Lung (tissue), 12 donors: Measurements from ENCODE around the gene DLGAP4. TPM values are rescaled to one million over a fixed set of nuclear protein-coding genes. Genes with fewer than 3 reads are reported as not detected.

Experiments
- ATAC-seq: fragments of 200-7000 bp; cut with Tn5 transposase; one replicate; pipeline ENCODE4 v1.9.1; 2020; ENCODE audit warnings: moderate number of reproducible peaks; ENCODE audit not compliant: insufficient read depth, low FRiP score
- DNase-seq, 3 donors: peaks; one replicate each; pipeline ENCODE4 v3.0.0-alpha.2; 2013 to 2017
- H3K27ac ChIP-seq, 2 donors: one replicate each; pipeline ENCODE4 v1.5.1; 2013; ENCODE audit warnings: mild to moderate bottlenecking in 2 of 2, moderate library complexity in 2 of 2, control low read depth in 1 of 2, inconsistent platforms in 1 of 2, low read depth in 1 of 2, low read length in 1 of 2
- H3K27me3 ChIP-seq, 3 donors: one replicate each; pipeline ENCODE4 v1.5.1; 2013; ENCODE audit warnings: low read length in 2 of 3; ENCODE audit not compliant: control insufficient read depth in 3 of 3, insufficient read depth in 3 of 3
- H3K36me3 ChIP-seq, 4 donors: one replicate each; pipeline ENCODE4 v1.5.1; 2013; ENCODE audit warnings: low read length in 4 of 4, mild to moderate bottlenecking in 1 of 4, moderate library complexity in 1 of 4; ENCODE audit not compliant: control insufficient read depth in 4 of 4, insufficient read depth in 4 of 4
- H3K4me1 ChIP-seq, 5 donors: one replicate each; pipeline ENCODE4 v1.5.1; 2013; ENCODE audit warnings: low read length in 5 of 5, mild to moderate bottlenecking in 2 of 5, moderate library complexity in 1 of 5; ENCODE audit not compliant: control insufficient read depth in 5 of 5, insufficient read depth in 5 of 5
- H3K4me3 ChIP-seq: one replicate; pipeline ENCODE4 v1.5.1; 2013; ENCODE audit warnings: mild to moderate bottlenecking, control low read depth, moderate library complexity
- H3K9ac ChIP-seq, 2 donors: one replicate each; pipeline ENCODE4 v1.5.1; 2013; ENCODE audit warnings: low read length in 2 of 2, control low read depth in 1 of 2; ENCODE audit not compliant: insufficient read depth in 1 of 2
- H3K9me3 ChIP-seq, 4 donors: one replicate each; pipeline ENCODE4 v1.5.1; 2013; ENCODE audit warnings: low read length in 3 of 4, mild to moderate bottlenecking in 1 of 4, moderate library complexity in 1 of 4; ENCODE audit not compliant: control insufficient read depth in 4 of 4, insufficient read depth in 3 of 4
- CTCF ChIP-seq: IDR thresholded peaks from 2 replicates; pipeline ENCODE4 v1.5.1; 2012; ENCODE audit warnings: mild to moderate bottlenecking; ENCODE audit errors: control extremely low read depth, extremely low read depth
- WGBS, 2 donors: extraction: QIAGEN DNeasy Blood & Tissue Kit; methylation state at CpG; one replicate each; pipeline ENCODE4 v1.1.7; 2013; 5-methylcytosine and 5-hydroxymethylcytosine counted together
- polyA plus RNA-seq, 2 donors: library from polyadenylated mRNA; stranded (reverse); fragments of 200-250 nt; gene quantifications; one replicate each; pipeline ENCODE4 v1.2.1, GENCODE V29; 2013
- total RNA-seq, 2 donors: library from RNA; depleted of rRNA in 1 of 2; stranded (reverse); fragments of >200 nt in 1 of 2; gene quantifications; one replicate each; pipeline ENCODE4 v1.2.1, GENCODE V29; 2014 to 2021
- donor health status: control.
- donor health status: control.
- donor health status: Bipolar disorder and iron deficiency.
- donor health status: healthy.
- donor health status: DM: yes; HTN: yes; CAD: no.

Gene DLGAP4
- total and polyA plus RNA-seq, 4 donors, result 34.6 to 67.6 (median 35.8) TPM

GRCh38 chr20:36421641-36422040 is 115.5 kb downstream of the DLGAP4 start:
- Histone ChIP-seq H3K27ac (no peak overlapping the region), H3K36me3 (no peaks in the 10 kb centered on the region), H3K4me1 (no peaks in the 10 kb centered on the region), H3K9ac (no peak overlapping the region), H3K9me3 (peaks cover 0 to 4% (median 2%) of the 10 kb centered on the region in 4 donors), H3K4me3 (no peak overlapping the region), H3K27me3 (peaks cover 0 to 8% (median 0%) of the 10 kb centered on the region in 3 donors)
- DNase-seq (no peak), ATAC-seq (no peak)
- 57 to 63% methylated on average over 13 of the region's 13 CpGs for WGBS, 2 donors
- no peak for TF ChIP-seq CTCF

- H3K4me3 ChIP-seq, result no peak overlapping the region
- H3K4me1 ChIP-seq, result no peaks in the 10 kb centered on the region
- peaks cover 0 to 4% (median 2%) of the 10 kb centered on the region in 4 donors for H3K9me3 ChIP-seq
- 56 to 76% methylated on average over 3 of the region's 3 CpGs for WGBS, 2 donors
- DNase-seq (no peak), ATAC-seq (no peak)
- H3K27me3 ChIP-seq, result peaks cover 0 to 8% (median 0%) of the 10 kb centered on the region in 3 donors
- TF ChIP-seq CTCF, result no peak
- no peak overlapping the region for H3K9ac ChIP-seq
- H3K36me3 ChIP-seq, result no peaks in the 10 kb centered on the region
- no peak overlapping the region for H3K27ac ChIP-seq
These were observed 118.2 kb downstream of the DLGAP4 start for GRCh38 chr20:36424314-36424713.

- DNase-seq (no peak), ATAC-seq (no peak)
- no peak for TF ChIP-seq CTCF
- no peaks in the 10 kb centered on the region for H3K9me3 ChIP-seq
- H3K9ac ChIP-seq, result no peak overlapping the region
- no peaks in the 10 kb centered on the region for H3K4me1 ChIP-seq
- peaks cover 0 to 8% (median 0%) of the 10 kb centered on the region in 3 donors for H3K27me3 ChIP-seq
- H3K4me3 ChIP-seq, result no peak overlapping the region
- no peak overlapping the region for H3K27ac ChIP-seq
- 57 to 68% methylated on average over 4 of the region's 4 CpGs for WGBS, 2 donors
- H3K36me3 ChIP-seq, result no peaks in the 10 kb centered on the region
These were observed 119.0 kb downstream of the DLGAP4 start for GRCh38 chr20:36425166-36425565.

- H3K9me3 ChIP-seq, result no peaks in the 10 kb centered on the region
- DNase-seq, result no peak
- no peak overlapping the region for H3K4me3 ChIP-seq
- 89 to 92% methylated on average over 24 of the region's 24 CpGs for WGBS, 2 donors
- H3K9ac ChIP-seq, result no peak overlapping the region
- TF ChIP-seq CTCF, result no peak
- no peak overlapping the region for H3K27ac ChIP-seq
- H3K27me3 ChIP-seq, result no peaks in the 10 kb centered on the region
- H3K4me1 ChIP-seq, result peaks cover 0 to 2% (median 0%) of the 10 kb centered on the region in 5 donors
- ATAC-seq, result no peak
- no peaks in the 10 kb centered on the region for H3K36me3 ChIP-seq
These were observed 125.5 kb downstream of the DLGAP4 start for GRCh38 chr20:36431604-36432003.
